ENCODE data around the gene CDK15. TPM values are rescaled to one million over a fixed set of nuclear protein-coding genes. Genes with fewer than 3 reads are reported as not detected.

CDK15 gene
- total RNA-seq, 2 donors from 2014 or later: 0.47 to 0.72 TPM

DNA sequence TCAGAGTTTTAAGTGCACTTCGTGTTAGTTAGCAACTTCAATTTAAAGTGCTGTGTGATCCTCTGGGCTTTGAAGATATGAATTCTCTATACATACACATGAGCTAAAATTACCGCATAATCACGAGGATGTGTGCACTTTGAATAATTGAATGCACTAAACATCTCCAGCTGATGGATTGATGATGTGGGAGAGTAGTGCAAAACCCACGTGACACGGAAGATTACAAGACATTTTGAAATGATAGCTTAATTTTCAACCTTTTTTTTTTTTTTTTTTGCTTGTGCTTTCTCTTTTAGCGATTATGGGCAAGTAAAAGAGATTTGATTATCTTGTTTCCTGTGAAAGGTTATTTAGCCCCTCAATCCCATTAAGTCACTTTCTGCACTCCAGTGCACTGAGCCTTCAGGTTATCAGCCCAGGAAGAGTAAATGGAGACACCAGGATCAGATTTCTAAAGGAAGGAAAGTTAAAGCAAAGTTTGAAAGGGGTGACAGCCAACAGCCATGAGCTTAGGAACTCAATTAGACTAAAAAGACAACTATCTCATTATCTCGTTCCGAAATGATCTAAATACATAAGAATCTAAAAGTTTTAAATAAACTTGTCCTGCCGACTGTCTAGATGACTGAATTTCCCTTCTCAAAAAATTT is 81.6 kb downstream of the CDK15 start:
- Histone ChIP-seq H3K9ac (ENCODE audit: low read depth in 2 of 2, low read length in 2 of 2) (no peak overlapping the region), H3K36me3 (no peaks in the 10 kb centered on the region), H3K4me3 (no peak overlapping the region), H3K27ac (no peak overlapping the region), H3K4me1 (no peaks in the 10 kb centered on the region), H3K27me3 (no peaks in the 10 kb centered on the region), H3K9me3 (no peaks in the 10 kb centered on the region)
- TF ChIP-seq, protein P1, sequence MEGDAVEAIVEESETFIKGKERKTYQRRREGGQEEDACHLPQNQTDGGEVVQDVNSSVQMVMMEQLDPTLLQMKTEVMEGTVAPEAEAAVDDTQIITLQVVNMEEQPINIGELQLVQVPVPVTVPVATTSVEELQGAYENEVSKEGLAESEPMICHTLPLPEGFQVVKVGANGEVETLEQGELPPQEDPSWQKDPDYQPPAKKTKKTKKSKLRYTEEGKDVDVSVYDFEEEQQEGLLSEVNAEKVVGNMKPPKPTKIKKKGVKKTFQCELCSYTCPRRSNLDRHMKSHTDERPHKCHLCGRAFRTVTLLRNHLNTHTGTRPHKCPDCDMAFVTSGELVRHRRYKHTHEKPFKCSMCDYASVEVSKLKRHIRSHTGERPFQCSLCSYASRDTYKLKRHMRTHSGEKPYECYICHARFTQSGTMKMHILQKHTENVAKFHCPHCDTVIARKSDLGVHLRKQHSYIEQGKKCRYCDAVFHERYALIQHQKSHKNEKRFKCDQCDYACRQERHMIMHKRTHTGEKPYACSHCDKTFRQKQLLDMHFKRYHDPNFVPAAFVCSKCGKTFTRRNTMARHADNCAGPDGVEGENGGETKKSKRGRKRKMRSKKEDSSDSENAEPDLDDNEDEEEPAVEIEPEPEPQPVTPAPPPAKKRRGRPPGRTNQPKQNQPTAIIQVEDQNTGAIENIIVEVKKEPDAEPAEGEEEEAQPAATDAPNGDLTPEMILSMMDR (IDR thresholded peaks at IDR 0.05): no peak
- intact Hi-C loops (cut with DNase I): no loop called here
- DNase-seq: no peak

DNA sequence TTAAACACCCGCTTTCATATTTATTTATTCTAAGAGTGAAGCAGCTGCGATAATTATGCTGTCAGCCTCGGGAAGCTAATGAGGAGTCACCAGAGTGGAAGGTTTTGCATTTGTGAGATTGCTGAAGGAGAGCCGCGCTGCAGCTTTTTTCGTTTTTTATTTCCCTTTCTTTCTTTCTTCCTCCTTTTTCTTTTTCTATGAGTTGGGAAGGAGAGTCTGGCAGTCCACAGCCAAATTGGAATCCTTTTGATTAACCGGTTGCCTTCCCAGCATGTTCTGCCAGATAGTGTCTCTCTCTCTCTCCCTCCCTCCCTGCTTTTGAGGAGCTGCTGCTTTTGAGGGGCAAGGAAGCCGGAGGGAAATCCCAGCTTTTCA is 82.1 kb downstream of the CDK15 start:
- no peaks in the 10 kb centered on the region for H3K36me3 ChIP-seq
- no peaks in the 10 kb centered on the region for H3K27me3 ChIP-seq
- H3K9ac ChIP-seq (ENCODE audit: low read depth in 2 of 2, low read length in 2 of 2): no peak overlapping the region
- no peak for DNase-seq
- H3K4me3 ChIP-seq: no peak overlapping the region
- no peaks in the 10 kb centered on the region for H3K4me1 ChIP-seq
- no peaks in the 10 kb centered on the region for H3K9me3 ChIP-seq
- TF ChIP-seq, protein P1 (IDR thresholded peaks at IDR 0.05): no peak
- no peak overlapping the region for H3K27ac ChIP-seq
- intact Hi-C loops (cut with DNase I): no loop called here

GRCh38 chr2:201890453-201890852 is 84.1 kb downstream of the CDK15 start:
- TF ChIP-seq, protein P1 (IDR thresholded peaks at IDR 0.05): no peak
- no peaks in the 10 kb centered on the region for H3K4me1 ChIP-seq
- H3K27me3 ChIP-seq: no peaks in the 10 kb centered on the region
- DNase-seq: no peak
- intact Hi-C loops (cut with DNase I): no loop called here
- H3K36me3 ChIP-seq: no peaks in the 10 kb centered on the region
- no peak overlapping the region for H3K27ac ChIP-seq
- H3K9ac ChIP-seq (ENCODE audit: low read depth in 2 of 2, low read length in 2 of 2): no peak overlapping the region
- H3K9me3 ChIP-seq: no peaks in the 10 kb centered on the region
- H3K4me3 ChIP-seq: no peak overlapping the region

DNA sequence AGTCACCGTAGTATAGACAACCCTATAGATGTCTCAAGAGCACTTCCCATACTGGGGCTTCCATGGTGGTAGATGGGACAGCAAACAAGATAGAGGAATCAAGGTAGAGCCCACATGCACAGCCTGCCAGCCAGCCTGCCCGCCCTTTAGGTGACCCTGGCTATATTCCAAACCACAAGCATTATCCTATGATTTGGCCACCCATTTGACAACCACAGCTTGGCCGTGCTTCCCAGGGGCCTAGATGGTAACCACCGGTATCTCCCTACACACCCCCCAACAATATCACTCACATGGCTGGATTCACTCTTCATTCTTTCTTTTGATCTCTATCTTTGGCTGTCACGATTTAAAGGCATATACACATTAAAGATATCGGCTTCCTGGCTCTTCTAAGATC is 85.3 kb downstream of the CDK15 start:
- no peak overlapping the region for H3K9ac ChIP-seq (ENCODE audit: low read depth in 2 of 2, low read length in 2 of 2)
- H3K4me3 ChIP-seq: no peak overlapping the region
- no peaks in the 10 kb centered on the region for H3K4me1 ChIP-seq
- H3K9me3 ChIP-seq: no peaks in the 10 kb centered on the region
- H3K27ac ChIP-seq: no peak overlapping the region
- H3K27me3 ChIP-seq: no peaks in the 10 kb centered on the region
- intact Hi-C loops (cut with DNase I): no loop called here
- no peak for DNase-seq
- TF ChIP-seq, protein P1 (IDR thresholded peaks at IDR 0.05): no peak
- H3K36me3 ChIP-seq: no peaks in the 10 kb centered on the region

- intact Hi-C loops (cut with DNase I): no loop called here
- no peak for DNase-seq
- H3K9ac ChIP-seq (ENCODE audit: low read depth in 2 of 2, low read length in 2 of 2): no peak overlapping the region
- no peaks in the 10 kb centered on the region for H3K9me3 ChIP-seq
- H3K36me3 ChIP-seq: no peaks in the 10 kb centered on the region
- no peaks in the 10 kb centered on the region for H3K27me3 ChIP-seq
- no peaks in the 10 kb centered on the region for H3K4me1 ChIP-seq
- H3K27ac ChIP-seq: no peak overlapping the region
- no peak overlapping the region for H3K4me3 ChIP-seq
- TF ChIP-seq, protein P1 (IDR thresholded peaks at IDR 0.05): no peak
Observed at GRCh38 chr2:201892516-201892915, 86.2 kb downstream of the CDK15 start.
